Loucy (cell line): ENCODE measurements around the gene PTGES3L.

Experiments
- EZH2phosphoT487 ChIP-seq: fragments of 200-600 bp; IDR thresholded peaks from 2 replicates; pipeline ENCODE4 v1.6.1; 2018; ENCODE audit warnings: antibody characterized with exemption, mild to moderate bottlenecking, moderate library complexity, borderline replicate concordance
- TF ChIP-seq, protein P1 (sequence below): fragments of 200-600 bp; sonication (generic); conservative IDR thresholded peaks from 2 replicates; pipeline ENCODE4 v1.5.1; 2014; ENCODE audit warnings: mild to moderate bottlenecking, antibody characterized with exemption, low read length

DNA sequence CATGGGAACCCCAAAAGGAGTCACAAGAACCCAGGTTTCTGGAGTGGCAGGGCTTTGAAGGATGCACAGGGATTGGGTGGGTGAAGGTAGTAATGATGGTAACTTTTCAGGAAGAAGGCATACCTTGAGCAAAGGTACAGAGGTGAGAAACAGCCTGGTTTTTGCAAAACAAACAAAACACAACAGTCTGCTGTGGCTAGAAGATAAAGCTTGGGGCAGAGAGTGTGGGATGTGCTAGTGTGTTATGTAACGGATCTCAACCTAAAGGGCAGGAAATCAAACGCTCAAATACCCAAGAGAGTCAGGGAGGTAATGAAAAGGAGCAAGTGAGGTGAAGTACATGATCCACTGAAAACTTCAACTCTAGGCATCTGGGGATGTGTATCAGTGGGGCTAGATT is 4.6 kb downstream of the PTGES3L start:
- TF ChIP-seq, protein P1, sequence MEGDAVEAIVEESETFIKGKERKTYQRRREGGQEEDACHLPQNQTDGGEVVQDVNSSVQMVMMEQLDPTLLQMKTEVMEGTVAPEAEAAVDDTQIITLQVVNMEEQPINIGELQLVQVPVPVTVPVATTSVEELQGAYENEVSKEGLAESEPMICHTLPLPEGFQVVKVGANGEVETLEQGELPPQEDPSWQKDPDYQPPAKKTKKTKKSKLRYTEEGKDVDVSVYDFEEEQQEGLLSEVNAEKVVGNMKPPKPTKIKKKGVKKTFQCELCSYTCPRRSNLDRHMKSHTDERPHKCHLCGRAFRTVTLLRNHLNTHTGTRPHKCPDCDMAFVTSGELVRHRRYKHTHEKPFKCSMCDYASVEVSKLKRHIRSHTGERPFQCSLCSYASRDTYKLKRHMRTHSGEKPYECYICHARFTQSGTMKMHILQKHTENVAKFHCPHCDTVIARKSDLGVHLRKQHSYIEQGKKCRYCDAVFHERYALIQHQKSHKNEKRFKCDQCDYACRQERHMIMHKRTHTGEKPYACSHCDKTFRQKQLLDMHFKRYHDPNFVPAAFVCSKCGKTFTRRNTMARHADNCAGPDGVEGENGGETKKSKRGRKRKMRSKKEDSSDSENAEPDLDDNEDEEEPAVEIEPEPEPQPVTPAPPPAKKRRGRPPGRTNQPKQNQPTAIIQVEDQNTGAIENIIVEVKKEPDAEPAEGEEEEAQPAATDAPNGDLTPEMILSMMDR: no peak
- no peak for TF ChIP-seq EZH2phosphoT487
